NCI-H2196 treated with DMSO at 0.1 percent for 48 hours (cell line): Measurements from ENCODE around the gene FAM107B.
"Not testable (repeated sequence)": the region's sequence is repeated elsewhere in the genome, so short reads cannot be mapped to it uniquely, and the experiment has no call there.

Source experiments
- DNase-seq: peaks from one replicate; lab custom pipeline; 2025; ENCODE audit not compliant: unreplicated experiment; lab: John Stamatoyannopoulos, UW

FAM107B gene

DNA sequence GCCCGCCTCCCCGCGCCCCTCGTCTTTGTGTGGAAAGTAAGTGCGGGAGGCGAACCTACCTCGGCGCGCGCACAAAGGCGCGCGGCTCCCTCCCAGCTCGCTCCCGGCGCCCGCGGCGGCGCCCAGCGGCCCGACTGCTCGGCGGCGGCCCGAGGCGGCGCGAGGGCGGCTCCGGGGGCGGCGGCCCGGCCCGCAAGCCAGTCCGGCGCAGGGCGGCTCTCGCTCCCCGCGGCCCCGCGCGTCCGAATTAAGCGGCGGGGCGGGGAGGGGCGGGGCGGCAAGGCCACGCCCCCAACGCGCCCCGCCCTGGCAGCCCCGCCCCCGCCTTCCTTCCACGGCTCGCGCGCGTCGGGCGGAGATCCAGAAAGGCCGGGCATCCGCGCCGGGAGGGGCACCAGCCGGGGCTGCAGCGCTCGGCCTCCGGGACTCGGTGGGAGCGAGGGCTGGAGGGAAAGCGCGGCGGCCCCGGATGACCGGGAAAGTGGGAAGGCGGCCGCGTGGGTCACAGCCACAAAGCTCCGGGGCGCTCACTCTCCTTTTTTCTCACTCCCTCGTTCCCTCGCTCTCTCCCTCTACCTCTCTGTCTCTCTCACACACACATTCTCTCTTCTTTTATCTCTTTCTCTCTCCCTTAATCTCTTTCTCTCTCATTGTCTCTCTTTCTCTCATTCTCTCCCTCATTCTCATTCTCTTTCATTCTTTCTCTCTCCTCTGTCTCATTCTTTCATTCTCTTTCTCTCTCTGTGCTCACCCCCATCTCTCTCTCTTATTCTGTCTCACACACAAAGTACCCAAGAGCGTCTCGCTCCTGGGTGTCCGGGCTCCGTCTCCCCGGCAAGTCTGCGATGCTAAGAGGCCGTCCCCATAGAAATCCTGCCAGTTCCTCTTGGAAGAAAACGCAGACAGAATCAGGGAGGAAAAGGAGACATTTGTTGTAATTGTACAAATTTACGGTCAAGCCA is 170.2 kb downstream of the FAM107B start:
- DNase-seq: peak; percentile 10

DNA sequence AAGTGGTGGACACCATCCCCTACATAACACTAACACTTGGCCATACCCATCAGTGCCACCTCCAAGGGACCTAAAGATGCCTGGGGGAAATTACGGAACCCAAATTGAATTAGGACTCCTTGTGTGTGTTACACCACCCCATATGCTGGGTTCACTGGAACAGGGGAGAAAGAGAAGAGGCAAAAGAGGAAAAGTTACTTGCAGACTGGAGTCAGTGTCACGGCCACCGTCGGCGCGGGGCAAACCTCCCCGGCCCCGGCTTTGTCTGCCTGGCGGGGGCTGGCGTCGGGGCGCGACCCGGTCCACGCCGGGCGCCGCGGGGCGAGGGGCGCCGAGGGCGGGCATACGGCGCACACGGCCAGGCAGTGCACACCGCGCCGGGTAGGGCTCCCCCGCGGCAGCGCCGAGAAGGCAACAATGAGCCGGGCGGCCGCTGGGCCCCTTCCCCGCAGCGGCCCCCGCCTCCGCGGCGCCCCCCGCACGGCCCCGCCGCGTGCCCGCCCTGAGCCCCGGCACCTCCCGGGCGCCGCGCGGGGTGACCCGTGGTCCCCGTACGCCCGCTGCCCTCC is 171.1 kb downstream of the FAM107B start:
- DNase-seq: no peak

DNA sequence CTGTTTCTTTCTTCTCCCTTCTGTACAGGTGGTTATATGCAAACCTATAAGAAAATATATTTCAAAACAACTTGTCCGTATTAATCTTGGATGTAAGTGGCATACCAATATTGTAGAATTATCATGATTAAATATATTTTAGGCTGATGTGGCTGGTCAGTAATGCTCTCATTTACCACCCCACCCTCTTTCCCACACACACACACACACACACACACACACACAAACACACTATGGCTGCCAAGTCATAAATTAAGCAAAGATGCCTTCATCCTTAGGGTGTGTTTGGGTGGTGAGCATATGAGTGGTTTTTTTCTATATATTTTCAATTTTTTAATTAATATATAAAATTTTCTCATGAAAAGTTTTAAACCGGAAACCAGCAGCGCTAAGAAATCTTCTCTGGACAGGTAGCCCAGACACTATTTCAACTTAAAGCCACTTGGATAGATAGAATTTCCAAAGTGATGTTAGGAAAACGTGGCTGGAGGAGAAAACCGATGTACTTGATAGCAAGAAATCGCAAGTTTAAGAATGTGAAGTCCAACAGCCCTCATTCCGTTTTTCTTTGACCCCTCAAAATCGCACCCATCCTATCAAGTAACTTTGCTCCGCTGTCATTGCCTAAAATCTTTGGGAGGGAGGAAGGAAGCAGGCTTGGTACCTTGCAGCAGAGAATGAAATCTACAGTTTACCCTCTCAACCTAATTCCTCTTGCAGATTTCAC is 171.7 kb downstream of the FAM107B start:
- DNase-seq: no peak

- DNase-seq: no peak
These were observed 172.6 kb downstream of the FAM107B start for GRCh38 chr10:14601872-14602725.

DNA sequence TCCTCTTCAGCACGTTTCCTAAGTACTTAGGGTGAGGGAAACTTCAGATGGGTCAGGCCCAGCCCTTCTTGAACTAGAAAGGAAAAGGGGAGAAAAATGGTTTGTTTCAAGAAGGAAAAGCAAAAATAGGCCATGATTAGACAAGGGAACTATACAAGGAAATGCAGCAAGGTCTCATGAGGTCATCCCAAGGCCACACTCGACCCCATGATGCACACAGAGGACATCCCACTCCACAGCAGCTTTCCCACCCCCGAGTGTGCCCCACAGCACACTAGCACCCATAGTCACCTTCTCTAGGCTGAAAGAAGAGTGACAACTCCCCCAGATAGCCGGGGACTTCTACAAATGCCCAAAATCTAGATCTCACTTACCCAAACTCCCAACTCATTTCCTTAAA is 173.4 kb downstream of the FAM107B start:
- DNase-seq: no peak

DNA sequence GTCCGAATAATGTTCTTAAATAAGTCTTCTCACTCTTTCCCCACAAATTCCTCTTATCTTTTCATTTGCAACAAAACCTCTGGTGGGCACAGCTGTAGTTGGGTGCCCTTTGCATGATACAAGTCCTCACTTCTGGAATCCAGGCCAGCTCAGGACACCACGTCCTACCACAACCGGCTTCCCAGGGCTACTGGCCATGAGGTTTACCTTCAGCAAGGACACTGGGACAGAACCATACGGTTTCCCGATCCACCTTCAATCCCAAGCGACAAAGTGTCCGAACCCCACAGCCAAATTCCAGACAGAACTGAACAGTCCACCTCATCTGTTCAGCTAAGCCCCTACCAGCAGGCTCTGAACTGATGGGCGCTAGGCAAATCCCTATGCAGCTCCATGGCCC is 174.6 kb downstream of the FAM107B start:
- DNase-seq: no peak

- DNase-seq: no peak
These were observed 175.6 kb downstream of the FAM107B start for GRCh38 chr10:14598809-14599764.

- no peak for DNase-seq
These were observed 179.0 kb downstream of the FAM107B start for GRCh38 chr10:14595526-14596182.

DNA sequence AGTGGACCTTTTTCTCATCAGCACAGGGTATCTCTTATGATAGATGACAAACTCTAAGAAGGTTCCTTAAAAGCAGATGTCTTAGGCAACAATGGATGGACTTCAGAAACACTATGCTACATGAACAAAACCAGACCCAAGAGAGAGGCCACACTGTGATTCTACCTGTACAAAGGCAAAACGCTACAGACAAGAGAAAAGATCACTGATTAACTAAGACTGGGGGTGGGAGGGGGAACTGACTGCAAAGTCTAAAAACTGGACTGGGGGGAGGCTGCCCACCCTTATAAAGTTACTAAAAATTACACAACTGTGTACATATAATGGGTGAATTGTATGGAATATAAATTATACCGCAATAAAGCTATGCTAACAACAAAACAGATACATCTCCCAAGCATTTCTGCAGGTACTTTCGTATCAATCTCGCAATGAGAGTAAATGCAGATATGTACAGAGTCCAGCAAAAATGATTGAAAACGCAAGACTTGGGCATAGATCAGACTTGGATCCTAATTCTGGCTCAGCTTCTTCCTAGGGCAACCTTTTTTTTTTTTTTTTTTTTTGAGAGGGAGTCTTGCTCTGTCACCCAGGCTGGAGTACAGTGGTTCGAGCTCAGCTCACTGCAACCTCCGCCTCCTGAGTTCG is 179.7 kb downstream of the FAM107B start:
- no peak for DNase-seq

GRCh38 chr10:14593806-14594205 is 180.9 kb downstream of the FAM107B start:
- no peak for DNase-seq

GRCh38 chr10:14592566-14592965 is 182.1 kb downstream of the FAM107B start:
- no peak for DNase-seq

- DNase-seq: no peak
These were observed 182.7 kb downstream of the FAM107B start for GRCh38 chr10:14592026-14592425.

DNA sequence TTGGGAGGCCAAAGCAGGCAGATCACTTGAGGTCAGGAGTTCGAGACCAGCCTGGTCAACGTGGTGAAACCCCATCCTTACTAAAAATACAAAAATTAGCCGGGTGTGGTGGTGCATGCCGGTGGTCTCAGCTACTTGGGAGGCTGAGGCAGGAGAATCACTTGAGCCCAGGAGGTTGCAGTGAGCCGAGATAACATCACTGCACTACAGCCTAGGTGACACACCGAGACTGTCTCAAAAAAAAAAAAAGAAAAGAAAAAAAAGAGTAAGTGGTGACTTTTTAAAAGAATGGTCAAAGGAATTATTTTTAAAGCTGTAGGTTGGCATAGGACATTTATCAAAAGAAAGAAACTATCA is 185.8 kb downstream of the FAM107B start:
- not testable (repeated sequence) for DNase-seq

- no peak for DNase-seq
These were observed 186.4 kb downstream of the FAM107B start for GRCh38 chr10:14588084-14588937.

- DNase-seq: no peak
These were observed 187.1 kb downstream of the FAM107B start for GRCh38 chr10:14587540-14588083.

DNA sequence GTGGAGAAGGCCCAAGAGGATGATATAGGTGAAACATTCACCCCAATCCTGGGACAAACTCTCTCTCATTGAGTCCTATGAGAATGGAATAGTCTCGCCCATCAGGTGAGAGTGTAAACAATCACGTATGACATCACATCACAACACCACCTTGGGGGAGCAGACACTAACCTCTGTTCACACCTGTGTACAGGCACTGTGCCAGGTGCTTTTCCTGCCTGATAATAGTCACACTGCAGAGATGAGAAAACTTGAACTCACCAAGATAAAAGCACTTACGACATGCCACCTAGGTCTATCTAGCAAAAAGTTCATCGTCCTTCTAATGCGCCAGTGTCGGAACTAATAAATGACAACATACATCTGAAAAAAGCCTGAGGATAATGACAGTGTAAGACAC is 187.8 kb downstream of the FAM107B start:
- no peak for DNase-seq
